GM12878 (cell line): Measurements from ENCODE around the gene WDR18. TPM values are rescaled to one million over a fixed set of nuclear protein-coding genes. Genes with fewer than 3 reads are reported as not detected.

Experiments
- ASH2L ChIP-seq: fragments of 300-600, 200-600 bp; sonication (generic); IDR thresholded peaks from 2 replicates; pipeline ENCODE4 v1.6.1; 2017; ENCODE audit warnings: low read depth, mild to moderate bottlenecking, borderline replicate concordance
- BACH1 ChIP-seq: fragments of 450-650 bp; IDR thresholded peaks from 2 replicates; pipeline ENCODE4 v1.6.1; 2017; ENCODE audit warnings: mild to moderate bottlenecking, borderline replicate concordance
- EP300 ChIP-seq, 2 experiments: fragments of 150-350 bp in 1 of 2; IDR thresholded peaks; 2 replicates each; pipeline ENCODE4 v1.6.1; 2011 to 2012; ENCODE audit warnings: low read depth in 2 of 2, low read length in 2 of 2, borderline replicate concordance in 1 of 2, improper control_type of control experiment in 1 of 2, inconsistent platforms in 1 of 2; ENCODE audit not compliant: control insufficient read depth in 1 of 2
- EZH2 ChIP-seq: IDR thresholded peaks from 2 replicates; pipeline ENCODE4 v1.6.1; 2012; ENCODE audit warnings: low read depth, mild to moderate bottlenecking, control low read depth, inconsistent platforms, low read length, borderline replicate concordance; ENCODE audit not compliant: control insufficient read depth
- FOXK2 ChIP-seq: fragments of 450-650 bp; IDR thresholded peaks from 2 replicates; pipeline ENCODE4 v1.6.1; 2017; ENCODE audit warnings: mild to moderate bottlenecking, moderate library complexity
- FOXM1 ChIP-seq: IDR thresholded peaks from 2 replicates; pipeline ENCODE4 v1.6.1; 2012; ENCODE audit warnings: low read depth, mild to moderate bottlenecking, inconsistent platforms, low read length, moderate library complexity
- HCFC1 ChIP-seq: fragments of 150-350 bp; IDR thresholded peaks from 2 replicates; pipeline ENCODE4 v1.6.1; 2014; ENCODE audit warnings: low read length
- HDAC2 ChIP-seq: fragments of 200-600 bp; sonication (generic); IDR thresholded peaks from 2 replicates; pipeline ENCODE4 v1.6.1; 2017
- IRF4 ChIP-seq: IDR thresholded peaks from 2 replicates; pipeline ENCODE4 v1.6.1; 2011; ENCODE audit warnings: low read depth, low read length
- JUNB ChIP-seq: IDR thresholded peaks from 2 replicates; pipeline ENCODE4 v1.6.1; 2016; ENCODE audit warnings: antibody characterized with exemption, mild to moderate bottlenecking
- LARP7 ChIP-seq: fragments of 450-650 bp; IDR thresholded peaks from 2 replicates; pipeline ENCODE4 v1.6.1; 2017; ENCODE audit warnings: mild to moderate bottlenecking
- MXI1 ChIP-seq: fragments of 150-350 bp; IDR thresholded peaks from 2 replicates; pipeline ENCODE4 v1.6.1; 2011; ENCODE audit warnings: low read depth, mild to moderate bottlenecking, inconsistent platforms, low read length, improper control_type of control experiment
- NBN ChIP-seq: fragments of 450-650 bp; IDR thresholded peaks from 2 replicates; pipeline ENCODE4 v1.6.1; 2016
- PBX3 ChIP-seq: IDR thresholded peaks from 2 replicates; pipeline ENCODE4 v1.6.1; 2011; ENCODE audit warnings: mild to moderate bottlenecking, low read depth, low read length, moderate library complexity; ENCODE audit not compliant: insufficient replicate concordance
- POLR2A ChIP-seq: IDR thresholded peaks from 2 replicates; pipeline ENCODE4 v1.6.1; 2011; ENCODE audit warnings: low read depth, mild to moderate bottlenecking, low read length
- POU2F2 ChIP-seq: IDR thresholded peaks from 3 replicates; pipeline ENCODE4 v1.6.1; 2011; ENCODE audit warnings: low read depth, mild to moderate bottlenecking, low read length, borderline replicate concordance
- RELA ChIP-seq: fragments of 450-650 bp; IDR thresholded peaks from 2 replicates; pipeline ENCODE4 v1.8.0; 2014; ENCODE audit warnings: borderline replicate concordance; ENCODE audit not compliant: partially characterized antibody
- RUNX3 ChIP-seq: IDR thresholded peaks from 2 replicates; pipeline ENCODE4 v1.6.1; 2012; ENCODE audit warnings: low read length, inconsistent platforms
- SIX5 ChIP-seq: IDR thresholded peaks from 2 replicates; pipeline ENCODE4 v1.6.1; 2011; ENCODE audit warnings: mild to moderate bottlenecking, low read depth, low read length, moderate library complexity; ENCODE audit not compliant: severe bottlenecking
- SPI1 ChIP-seq: IDR thresholded peaks from 2 replicates; pipeline ENCODE4 v1.6.1; 2011; ENCODE audit warnings: low read depth, mild to moderate bottlenecking, low read length, moderate library complexity, borderline replicate concordance; ENCODE audit not compliant: insufficient read depth
- STAT1 ChIP-seq: fragments of 450-650 bp; conservative IDR thresholded peaks from 2 replicates; pipeline ENCODE4 v1.6.1; 2014; ENCODE audit warnings: antibody characterized with exemption, mild to moderate bottlenecking
- STAT3 ChIP-seq: IDR thresholded peaks from 2 replicates; pipeline ENCODE4 v1.6.1; 2011; ENCODE audit warnings: low read depth, low read length, improper control_type of control experiment
- TBL1XR1 ChIP-seq: IDR thresholded peaks from 2 replicates; pipeline ENCODE4 v1.6.1; 2012; ENCODE audit warnings: low read depth, low read length, improper control_type of control experiment
- USF1 ChIP-seq: IDR thresholded peaks from 2 replicates; pipeline ENCODE4 v1.6.1; 2011; ENCODE audit warnings: borderline replicate concordance, low read depth, mild to moderate bottlenecking, moderate library complexity, mixed read lengths, low read length; ENCODE audit not compliant: insufficient read depth; ENCODE audit errors: extremely low read length
- YBX1 ChIP-seq: fragments of 450-650 bp; IDR thresholded peaks from 2 replicates; pipeline ENCODE4 v1.6.1; 2016; ENCODE audit warnings: antibody characterized with exemption
- YY1 ChIP-seq: IDR thresholded peaks from 2 replicates; pipeline ENCODE4 v1.6.1; 2011; ENCODE audit warnings: low read depth, mild to moderate bottlenecking, low read length
- ZNF592 ChIP-seq: fragments of 450-650 bp; IDR thresholded peaks from 2 replicates; pipeline ENCODE4 v1.6.1; 2017; ENCODE audit warnings: mild to moderate bottlenecking, moderate library complexity
- ZZZ3 ChIP-seq: IDR thresholded peaks from 2 replicates; pipeline ENCODE4 v1.6.1; 2011; ENCODE audit warnings: low read depth; ENCODE audit not compliant: control insufficient read depth, insufficient read length
- polyA plus RNA-seq, 11 experiments: library from polyadenylated mRNA; depleted of rRNA in 4 of 11; unstranded in 6 of 11; stranded (reverse) in 5 of 11; fragments of >200 nt; fragmentation: Nextera tagmentation in 4 of 11; fragmentation: Illumina TruSeq in 1 of 11; extraction: Ambion mirVana in 4 of 11; extraction: Trizol in 1 of 11; gene quantifications; 1 replicate in 1 of 11; 2 replicates in 10 of 11; pipeline versions ENCODE4 v1.2.1 to v1.2.3, GENCODE V29; 2011 to 2016; ENCODE audit warnings: inconsistent platforms in 2 of 11, missing spikeins in 2 of 11, low read depth in 1 of 11
- total RNA-seq, 4 experiments: library from RNA; depleted of rRNA in 3 of 4; stranded (reverse); fragments of >200 nt in 3 of 4; fragmentation: Illumina TruSeq in 1 of 4; extraction: Trizol in 1 of 4; gene quantifications; 2 replicates each; pipeline versions ENCODE4 v1.2.1 to v1.2.3, GENCODE V29; 2013 to 2021

The WDR18 gene
- total and polyA plus RNA-seq, 10 of the 15 experiments (the other 5 are each of a cell fraction or from before 2014, with no cell fraction given), result 3.0 to 206 (median 62.3) TPM

- no peak for TF ChIP-seq PBX3
- TF ChIP-seq POU2F2, result peak; percentile 99; the same call in 2 of the 3 replicates
- no peak for TF ChIP-seq STAT3
- TF ChIP-seq YBX1, result no peak
- peak; percentile 38 for TF ChIP-seq SIX5
- TF ChIP-seq BACH1, result peak; percentile 86
- 0 out of 2 replicates have a peak, but pooled peaks have one; percentile 76 for TF ChIP-seq STAT1
- no peak for TF ChIP-seq HDAC2
- no peak for TF ChIP-seq IRF4
- TF ChIP-seq MXI1, result 0 out of 2 replicates have a peak, but pooled peaks have one; percentile 51
- TF ChIP-seq FOXK2, result no peak
- 0 out of 2 replicates have a peak, but pooled peaks have one; percentile 41 for TF ChIP-seq ZNF592
- TF ChIP-seq FOXM1, result no peak
- TF ChIP-seq EZH2, result no peak
- peak; percentile 91 for TF ChIP-seq LARP7
- TF ChIP-seq HCFC1, result peak; percentile 52; the same call in 1 of the 2 replicates
- peak; percentile 82 for TF ChIP-seq POLR2A
- TF ChIP-seq NBN, result no peak
- no peak for TF ChIP-seq RELA
- no peak for TF ChIP-seq RUNX3
- TF ChIP-seq TBL1XR1, result no peak
- TF ChIP-seq ZZZ3, result no peak
- peak; percentile 99 for TF ChIP-seq YY1
- TF ChIP-seq EP300 (IDR thresholded peaks at IDR 0.05; ENCODE audit: borderline replicate concordance in 1 of 2, control insufficient read depth in 1 of 2, low read depth in 2 of 2, low read length in 2 of 2), result no peak
- TF ChIP-seq SPI1, result 0 out of 2 replicates have a peak, but pooled peaks have one; percentile 7
- TF ChIP-seq JUNB, result no peak
- TF ChIP-seq ASH2L, result peak; percentile 48; the same call in 1 of the 2 replicates
- TF ChIP-seq USF1, result no peak
Measured at GRCh38 chr19:1020868-1021425, 36.8 kb downstream of the WDR18 start, which contains the start of gene TMEM259 (continued).
